Measurements from ENCODE around the gene NAT14.

DNA sequence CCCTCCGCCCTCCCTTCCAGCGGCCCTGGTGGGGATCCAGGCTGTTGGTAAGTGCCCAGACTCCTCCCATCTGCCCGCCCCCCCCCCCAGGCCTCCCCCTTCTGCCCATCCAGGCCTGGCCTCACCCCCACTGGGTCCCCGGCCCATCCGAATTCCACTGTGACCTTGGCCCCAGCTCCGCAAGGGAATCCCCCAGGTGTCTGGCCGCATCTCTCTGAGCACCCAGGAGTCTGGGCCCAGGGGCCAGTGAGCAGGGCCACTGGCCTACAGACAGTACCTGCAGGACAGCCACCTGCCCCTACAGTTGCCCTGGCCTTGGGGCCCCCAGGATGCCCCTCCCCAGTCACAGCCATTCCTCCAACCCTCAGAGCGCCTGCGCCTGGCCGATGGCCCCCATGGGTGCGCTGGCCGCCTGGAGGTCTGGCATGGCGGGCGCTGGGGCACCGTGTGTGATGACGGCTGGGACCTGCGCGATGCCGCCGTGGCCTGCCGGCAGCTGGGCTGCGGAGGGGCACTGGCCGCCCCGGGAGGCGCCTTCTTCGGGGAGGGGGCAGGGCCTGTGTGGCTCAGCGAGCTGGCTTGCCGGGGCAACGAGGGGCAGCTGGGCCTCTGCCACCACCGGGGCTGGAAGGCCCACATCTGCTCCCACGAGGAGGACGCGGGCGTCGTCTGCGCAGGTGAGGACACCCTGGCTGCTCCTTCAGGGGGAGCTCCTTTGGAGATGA, 4.2 kb downstream of the NAT14 start:
- TF ChIP-seq, protein P1, sequence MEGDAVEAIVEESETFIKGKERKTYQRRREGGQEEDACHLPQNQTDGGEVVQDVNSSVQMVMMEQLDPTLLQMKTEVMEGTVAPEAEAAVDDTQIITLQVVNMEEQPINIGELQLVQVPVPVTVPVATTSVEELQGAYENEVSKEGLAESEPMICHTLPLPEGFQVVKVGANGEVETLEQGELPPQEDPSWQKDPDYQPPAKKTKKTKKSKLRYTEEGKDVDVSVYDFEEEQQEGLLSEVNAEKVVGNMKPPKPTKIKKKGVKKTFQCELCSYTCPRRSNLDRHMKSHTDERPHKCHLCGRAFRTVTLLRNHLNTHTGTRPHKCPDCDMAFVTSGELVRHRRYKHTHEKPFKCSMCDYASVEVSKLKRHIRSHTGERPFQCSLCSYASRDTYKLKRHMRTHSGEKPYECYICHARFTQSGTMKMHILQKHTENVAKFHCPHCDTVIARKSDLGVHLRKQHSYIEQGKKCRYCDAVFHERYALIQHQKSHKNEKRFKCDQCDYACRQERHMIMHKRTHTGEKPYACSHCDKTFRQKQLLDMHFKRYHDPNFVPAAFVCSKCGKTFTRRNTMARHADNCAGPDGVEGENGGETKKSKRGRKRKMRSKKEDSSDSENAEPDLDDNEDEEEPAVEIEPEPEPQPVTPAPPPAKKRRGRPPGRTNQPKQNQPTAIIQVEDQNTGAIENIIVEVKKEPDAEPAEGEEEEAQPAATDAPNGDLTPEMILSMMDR (conservative IDR thresholded peaks at IDR 0.05; ENCODE audit: low read length), result no peak
- no peak for TF ChIP-seq EZH2phosphoT487 (IDR thresholded peaks at IDR 0.05; ENCODE audit: borderline replicate concordance, low read depth, low read length)

Data from OCI-LY7 (cell line).